Astrocyte (in vitro differentiated cells and primary cell): ENCODE data around the gene CETN1.

Source experiments
- CTCF ChIP-seq: IDR thresholded peaks from 2 replicates; pipeline ENCODE4 v1.5.1; 2011; ENCODE audit warnings: low read depth, mild to moderate bottlenecking, inconsistent platforms, low read length, moderate library complexity; ENCODE audit not compliant: insufficient read depth
- EZH2 ChIP-seq: IDR thresholded peaks from 2 replicates; pipeline ENCODE4 v1.6.1; 2012; ENCODE audit warnings: mild to moderate bottlenecking, low read length, inconsistent platforms; ENCODE audit not compliant: insufficient read depth

DNA sequence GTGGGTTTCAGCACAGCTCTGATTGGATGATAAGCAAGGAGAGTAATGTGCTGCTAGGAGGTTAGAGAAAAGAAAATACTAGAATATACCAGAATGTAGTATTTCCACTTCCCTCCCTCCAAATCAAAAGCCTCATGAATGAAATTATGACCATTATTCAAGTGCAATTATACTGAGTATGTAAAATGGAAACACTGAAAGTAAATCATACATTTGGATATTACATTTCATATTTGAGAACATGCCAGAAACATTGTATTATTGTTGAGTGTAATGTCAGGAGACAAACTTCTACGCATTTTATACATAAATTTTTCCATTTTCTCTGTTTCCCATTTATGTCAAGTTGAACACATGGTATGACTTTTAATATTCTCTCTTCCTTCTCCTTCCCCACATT lies 942 bp upstream of the CETN1 start:
- TF ChIP-seq CTCF (no peak), EZH2 (no peak)
